IPS-11a (cell line): ENCODE measurements around the gene PITPNB.

Source experiments
- H3K4me3 ChIP-seq: one replicate; pipeline ENCODE4 v1.5.1; 2013; ENCODE audit warnings: low read depth, low read length, control low read depth

Gene PITPNB

GRCh38 chr22:27835446-27835845 is 83.6 kb downstream of the PITPNB start:
- no peak overlapping the region for H3K4me3 ChIP-seq

- H3K4me3 ChIP-seq = no peak overlapping the region
These were observed 84.5 kb downstream of the PITPNB start for GRCh38 chr22:27834364-27835185.

- H3K4me3 ChIP-seq = no peak overlapping the region
These were observed 85.3 kb downstream of the PITPNB start for GRCh38 chr22:27833803-27834202.

GRCh38 chr22:27832606-27833005 is 86.5 kb downstream of the PITPNB start:
- H3K4me3 ChIP-seq = no peak overlapping the region

- H3K4me3 ChIP-seq = no peak overlapping the region
These were observed 89.4 kb downstream of the PITPNB start for GRCh38 chr22:27829620-27830019.

- no peak overlapping the region for H3K4me3 ChIP-seq
These were observed 91.2 kb downstream of the PITPNB start for GRCh38 chr22:27827604-27828587.

- H3K4me3 ChIP-seq = no peak overlapping the region
These were observed 93.9 kb downstream of the PITPNB start for GRCh38 chr22:27825174-27825573.

- H3K4me3 ChIP-seq = no peak overlapping the region
These were observed 95.8 kb downstream of the PITPNB start for GRCh38 chr22:27823221-27823620.

GRCh38 chr22:27820896-27821866 is 97.9 kb downstream of the PITPNB start:
- H3K4me3 ChIP-seq = no peak overlapping the region

GRCh38 chr22:27816552-27816951 is 102.5 kb downstream of the PITPNB start:
- no peak overlapping the region for H3K4me3 ChIP-seq

GRCh38 chr22:27815826-27816530 is 103.1 kb downstream of the PITPNB start:
- no peak overlapping the region for H3K4me3 ChIP-seq

GRCh38 chr22:27814993-27815392 is 104.1 kb downstream of the PITPNB start:
- H3K4me3 ChIP-seq = no peak overlapping the region

GRCh38 chr22:27811778-27812177 is 107.3 kb downstream of the PITPNB start:
- no peak overlapping the region for H3K4me3 ChIP-seq

GRCh38 chr22:27810609-27811151 is 108.4 kb downstream of the PITPNB start:
- no peak overlapping the region for H3K4me3 ChIP-seq

- no peak overlapping the region for H3K4me3 ChIP-seq
These were observed 109.1 kb downstream of the PITPNB start for GRCh38 chr22:27809700-27810608.

- H3K4me3 ChIP-seq = no peak overlapping the region
These were observed 109.8 kb downstream of the PITPNB start for GRCh38 chr22:27809226-27809603.

- H3K4me3 ChIP-seq = no peak overlapping the region
These were observed 110.4 kb downstream of the PITPNB start for GRCh38 chr22:27808451-27809225.

- no peak overlapping the region for H3K4me3 ChIP-seq
These were observed 113.2 kb downstream of the PITPNB start for GRCh38 chr22:27805841-27806240.
